GM13977 (cell line): Measurements from ENCODE around the gene PARD3.

Source experiments
- DNase-seq: peaks from one replicate; pipeline ENCODE4 v3.0.0; 2012; ENCODE audit warnings: low spot score
- in situ Hi-C: fragments of 300-500 bp; cut with MboI; formaldehyde crosslinking; loops from one replicate; pipeline ENCODE4 v1.12.0; 2022; ENCODE audit warnings: low sequenced_read_pairs, low pct_unique_long_range_greater_than_20kb, mixed read lengths, inconsistent platforms; ENCODE audit not compliant: unreplicated experiment
- TF ChIP-seq, protein P1 (sequence below): IDR thresholded peaks from 2 replicates; pipeline ENCODE4 v1.5.1; 2012; ENCODE audit warnings: mild to moderate bottlenecking, control low read depth; ENCODE audit not compliant: insufficient read depth; ENCODE audit errors: extremely low read depth, missing control alignments

PARD3 gene

DNA sequence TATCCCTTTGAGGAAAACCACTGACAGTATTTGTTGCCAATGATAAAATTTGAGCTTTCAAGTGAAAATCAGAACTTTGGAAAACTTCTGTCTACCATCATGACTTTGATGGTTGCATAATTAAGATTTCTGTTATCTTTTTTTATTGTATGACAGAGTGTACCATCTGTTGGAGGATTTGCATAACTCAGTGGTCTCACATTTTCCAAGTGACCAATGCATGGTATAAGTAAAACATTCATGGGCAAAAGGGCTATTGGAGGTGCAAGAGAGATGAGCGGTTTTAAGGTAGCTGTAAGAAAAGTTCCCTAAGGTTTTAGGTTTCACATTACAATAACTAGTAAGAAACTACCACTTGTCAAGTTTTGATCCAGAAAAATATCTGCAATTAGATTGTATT, 625.3 kb downstream of the PARD3 start:
- TF ChIP-seq, protein P1, sequence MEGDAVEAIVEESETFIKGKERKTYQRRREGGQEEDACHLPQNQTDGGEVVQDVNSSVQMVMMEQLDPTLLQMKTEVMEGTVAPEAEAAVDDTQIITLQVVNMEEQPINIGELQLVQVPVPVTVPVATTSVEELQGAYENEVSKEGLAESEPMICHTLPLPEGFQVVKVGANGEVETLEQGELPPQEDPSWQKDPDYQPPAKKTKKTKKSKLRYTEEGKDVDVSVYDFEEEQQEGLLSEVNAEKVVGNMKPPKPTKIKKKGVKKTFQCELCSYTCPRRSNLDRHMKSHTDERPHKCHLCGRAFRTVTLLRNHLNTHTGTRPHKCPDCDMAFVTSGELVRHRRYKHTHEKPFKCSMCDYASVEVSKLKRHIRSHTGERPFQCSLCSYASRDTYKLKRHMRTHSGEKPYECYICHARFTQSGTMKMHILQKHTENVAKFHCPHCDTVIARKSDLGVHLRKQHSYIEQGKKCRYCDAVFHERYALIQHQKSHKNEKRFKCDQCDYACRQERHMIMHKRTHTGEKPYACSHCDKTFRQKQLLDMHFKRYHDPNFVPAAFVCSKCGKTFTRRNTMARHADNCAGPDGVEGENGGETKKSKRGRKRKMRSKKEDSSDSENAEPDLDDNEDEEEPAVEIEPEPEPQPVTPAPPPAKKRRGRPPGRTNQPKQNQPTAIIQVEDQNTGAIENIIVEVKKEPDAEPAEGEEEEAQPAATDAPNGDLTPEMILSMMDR, result no peak
- DNase-seq, result no peak
- in situ Hi-C loops, result no loop called here

DNA sequence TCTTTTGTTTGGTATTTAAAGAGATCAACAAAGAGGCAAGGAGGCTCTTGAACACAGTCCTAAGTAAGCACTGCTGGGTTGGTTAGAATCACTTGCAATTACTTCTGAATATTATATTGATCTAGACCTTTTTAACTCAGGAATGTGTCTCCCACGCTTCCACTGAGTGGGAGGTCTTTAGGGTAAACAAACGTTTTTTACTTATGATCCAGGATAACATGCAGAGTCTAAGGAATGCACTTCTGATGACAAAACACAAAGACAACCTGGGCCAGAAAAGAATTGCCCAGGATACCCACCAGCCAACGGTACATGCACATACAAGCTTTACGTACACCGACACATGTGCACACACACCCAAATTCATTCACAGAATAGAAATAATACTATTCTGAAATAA, 626.9 kb downstream of the PARD3 start:
- no peak for DNase-seq
- TF ChIP-seq, protein P1, result no peak
- in situ Hi-C loops, result no loop called here

DNA sequence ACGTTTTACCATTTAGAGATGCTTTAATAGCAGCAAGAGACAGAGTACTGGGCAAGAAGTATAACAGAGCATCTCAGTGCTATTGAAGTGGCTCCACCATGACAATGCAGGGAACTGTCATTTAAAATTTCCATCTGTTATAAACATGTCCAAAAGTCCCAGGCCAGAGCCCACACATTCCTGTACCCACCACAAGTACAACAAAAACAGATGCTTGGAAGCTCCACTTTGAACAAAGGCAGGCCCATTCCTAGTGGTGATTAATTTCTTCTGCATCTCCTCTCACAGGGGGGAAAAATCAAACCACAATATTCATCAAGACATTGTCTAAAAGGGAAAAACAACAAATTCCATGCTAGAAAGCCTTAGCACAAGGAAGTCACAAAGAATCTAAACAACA, 627.9 kb downstream of the PARD3 start:
- in situ Hi-C loops, result no loop called here
- TF ChIP-seq, protein P1, result no peak
- no peak for DNase-seq

DNA sequence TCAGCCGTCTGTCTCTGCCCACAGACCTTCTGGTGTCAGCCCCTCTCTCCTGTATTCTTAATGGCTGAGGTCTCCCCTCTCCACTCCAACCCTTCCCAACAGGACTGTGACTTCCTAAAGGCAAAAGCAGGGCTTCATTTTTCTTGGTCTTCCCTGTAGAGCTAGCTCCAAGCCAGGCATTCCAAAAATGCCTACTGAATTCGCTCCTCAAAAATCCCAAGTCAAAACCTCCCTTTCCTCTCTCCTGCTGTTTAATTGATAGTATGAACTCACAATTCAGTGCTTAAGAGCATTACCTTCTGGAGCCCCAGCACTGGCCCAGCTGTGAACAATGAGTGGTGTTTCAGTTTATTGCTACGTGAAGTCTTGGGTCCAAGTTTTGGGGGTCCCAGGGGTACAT, 628.4 kb downstream of the PARD3 start:
- in situ Hi-C loops, result no loop called here
- TF ChIP-seq, protein P1, result no peak
- no peak for DNase-seq

DNA sequence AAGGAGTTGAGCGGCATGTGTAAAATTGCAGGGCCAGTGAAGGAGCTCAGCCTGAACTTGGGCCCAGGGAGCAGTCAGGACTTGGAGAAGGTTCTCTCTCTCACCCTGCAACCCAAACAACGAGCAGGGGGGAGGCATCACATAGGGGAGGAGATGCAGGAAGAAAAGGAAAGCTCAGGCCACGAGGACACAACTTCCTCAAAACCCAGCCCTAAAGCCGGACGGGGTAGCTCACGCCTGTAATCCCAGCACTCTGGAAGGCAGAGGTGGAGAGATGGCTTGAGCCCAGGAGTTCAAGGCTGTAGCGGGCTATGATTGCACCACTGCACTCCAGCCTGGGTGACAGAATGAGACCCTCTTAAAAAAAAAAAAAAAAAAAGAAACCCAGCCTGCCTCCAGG, 629.1 kb downstream of the PARD3 start:
- in situ Hi-C loops, result no loop called here
- TF ChIP-seq, protein P1, result no peak
- no peak for DNase-seq

DNA sequence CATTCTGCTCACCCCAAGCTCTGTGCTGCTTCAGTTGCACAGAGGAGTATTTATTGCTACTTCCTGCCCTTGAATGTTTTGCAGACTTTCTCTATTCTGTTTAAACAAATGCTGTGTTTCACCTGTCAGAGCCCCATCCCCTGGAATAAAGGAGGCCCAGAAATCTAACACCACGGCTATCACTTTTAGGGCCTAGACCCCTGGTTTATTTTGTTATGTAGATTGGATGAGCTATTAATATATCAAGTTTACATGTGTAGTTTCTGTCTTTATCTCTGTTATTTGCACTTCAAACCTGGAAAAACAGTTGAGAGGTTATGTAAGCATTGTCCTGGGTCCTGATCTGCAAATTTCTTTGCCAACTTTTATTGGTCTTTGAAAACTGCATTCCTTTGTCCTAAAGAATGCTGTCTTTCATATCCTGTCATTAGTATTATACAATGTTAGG, 630.1 kb downstream of the PARD3 start:
- in situ Hi-C loops, result no loop called here
- TF ChIP-seq, protein P1, result no peak
- no peak for DNase-seq

DNA sequence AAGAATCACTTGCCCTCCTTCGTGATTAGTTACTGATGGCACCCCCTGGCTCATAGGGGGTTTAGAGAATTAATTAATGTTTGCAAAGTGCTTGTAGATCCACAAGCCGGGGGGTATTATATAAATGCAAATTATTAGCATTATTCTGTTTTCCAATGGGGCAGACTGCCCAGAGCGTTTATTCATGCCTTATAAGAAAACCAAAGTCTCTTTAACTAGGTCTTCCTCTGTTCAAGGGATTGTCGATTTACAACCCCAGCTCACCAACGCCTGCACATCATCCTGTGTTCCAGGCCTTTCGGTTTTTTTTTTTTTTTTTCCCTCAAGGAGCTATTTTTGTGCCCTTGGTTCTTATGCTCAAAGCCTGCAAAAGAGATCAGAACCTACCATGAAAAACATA, 630.7 kb downstream of the PARD3 start:
- TF ChIP-seq, protein P1, result no peak
- in situ Hi-C loops, result no loop called here
- DNase-seq, result no peak
